NCI-H2227 treated with DMSO at 0.1 percent for 48 hours (cell line): ENCODE results near the gene RGS2.

Experiments used
- DNase-seq: peaks from one replicate; lab custom pipeline; 2025; lab: John Stamatoyannopoulos, UW

Gene RGS2

GRCh38 chr1:192808518-192809306, at the start of gene RGS2:
Gene RGS2 (plus strand): TSS chr1:192809039. CDS start chr1:192809072, 33 bp downstream.
- DNase-seq, result peak; percentile 93

GRCh38 chr1:192759104-192759503, 49.7 kb upstream of the RGS2 start:
- DNase-seq, result no peak

- DNase-seq, result no peak
Measured at GRCh38 chr1:192762265-192762664, 46.6 kb upstream of the RGS2 start.

- no peak for DNase-seq
Measured at GRCh38 chr1:192763243-192763642, 45.6 kb upstream of the RGS2 start.

- DNase-seq, result no peak
Measured at GRCh38 chr1:192763756-192764155, 45.1 kb upstream of the RGS2 start.

- DNase-seq, result no peak
Measured at GRCh38 chr1:192764675-192765074, 44.2 kb upstream of the RGS2 start.

GRCh38 chr1:192766009-192766625, 42.7 kb upstream of the RGS2 start:
- DNase-seq, result no peak

- DNase-seq, result no peak
Measured at GRCh38 chr1:192766876-192767275, 42.0 kb upstream of the RGS2 start.

GRCh38 chr1:192767798-192768197, 41.0 kb upstream of the RGS2 start:
- no peak for DNase-seq

GRCh38 chr1:192768463-192768862, 40.4 kb upstream of the RGS2 start:
- DNase-seq, result no peak

- DNase-seq, result no peak
Measured at GRCh38 chr1:192771341-192771740, 37.5 kb upstream of the RGS2 start.

- no peak for DNase-seq
Measured at GRCh38 chr1:192775631-192776030, 33.2 kb upstream of the RGS2 start.

GRCh38 chr1:192776206-192776605, 32.6 kb upstream of the RGS2 start:
- no peak for DNase-seq

GRCh38 chr1:192776998-192777397, 31.8 kb upstream of the RGS2 start:
- no peak for DNase-seq

- no peak for DNase-seq
Measured at GRCh38 chr1:192783791-192784190, 25.0 kb upstream of the RGS2 start.

- no peak for DNase-seq
Measured at GRCh38 chr1:192784397-192784796, 24.4 kb upstream of the RGS2 start.

GRCh38 chr1:192786576-192786975, 22.3 kb upstream of the RGS2 start:
- no peak for DNase-seq

GRCh38 chr1:192787914-192788585, 20.8 kb upstream of the RGS2 start:
- DNase-seq, result no peak

GRCh38 chr1:192789871-192790270, 19.0 kb upstream of the RGS2 start:
- no peak for DNase-seq

GRCh38 chr1:192792628-192793027, 16.2 kb upstream of the RGS2 start:
- DNase-seq, result no peak

GRCh38 chr1:192793983-192794767, 14.7 kb upstream of the RGS2 start:
- DNase-seq, result no peak

- DNase-seq, result no peak
Measured at GRCh38 chr1:192794768-192795035, 14.1 kb upstream of the RGS2 start.
